ENCODE measurements around the gene SH2D2A.

The SH2D2A gene

GRCh38 chr1:156844102-156844501 lies 27.5 kb upstream of the SH2D2A start:
- Histone ChIP-seq H4K20me1 (ENCODE audit: low read depth, low read length) (no peaks in the 10 kb centered on the region), H3K27me3 (ENCODE audit: low read length) (no peaks in the 10 kb centered on the region), H3K9me2 (replicated peaks; ENCODE audit: insufficient read depth, low read length) (no peaks in the 10 kb centered on the region), H3K27ac (ENCODE audit: low read depth, low read length) (no peak overlapping the region), H3K4me2 (ENCODE audit: low read depth, low read length, poor library complexity, severe bottlenecking) (no peak overlapping the region), H3K36me3 (ENCODE audit: low read length) (no peaks in the 10 kb centered on the region), H2AFZ (ENCODE audit: low read depth, low read length, severe bottlenecking) (no peak overlapping the region), H3F3A (ENCODE audit: insufficient read depth) (no peaks in the 10 kb centered on the region), H3K9ac (ENCODE audit: low read length) (no peak overlapping the region), H3K79me2 (ENCODE audit: insufficient read depth, low read length) (no peaks in the 10 kb centered on the region), H3K4me3 (ENCODE audit: insufficient read depth, low read length, poor library complexity, severe bottlenecking) (no peak overlapping the region), H3K9me3 (ENCODE audit: insufficient read depth, low read length) (no peaks in the 10 kb centered on the region)
- TF ChIP-seq EZH2phosphoT487 (conservative IDR thresholded peaks at IDR 0.05; ENCODE audit: low read length) = no peak
- no peak for TF ChIP-seq CTCF (IDR thresholded peaks at IDR 0.05; ENCODE audit: insufficient read depth, low read length, poor library complexity, severe bottlenecking)

- no peaks in the 10 kb centered on the region for H3K9me2 ChIP-seq (replicated peaks; ENCODE audit: insufficient read depth, low read length)
- no peaks in the 10 kb centered on the region for H4K20me1 ChIP-seq (ENCODE audit: low read depth, low read length)
- H2AFZ ChIP-seq (ENCODE audit: low read depth, low read length, severe bottlenecking) = no peak overlapping the region
- H3K4me3 ChIP-seq (ENCODE audit: insufficient read depth, low read length, poor library complexity, severe bottlenecking) = no peak overlapping the region
- no peaks in the 10 kb centered on the region for H3K79me2 ChIP-seq (ENCODE audit: insufficient read depth, low read length)
- H3F3A ChIP-seq (ENCODE audit: insufficient read depth) = no peaks in the 10 kb centered on the region
- H3K9ac ChIP-seq (ENCODE audit: low read length) = no peak overlapping the region
- H3K36me3 ChIP-seq (ENCODE audit: low read length) = no peaks in the 10 kb centered on the region
- no peak overlapping the region for H3K4me2 ChIP-seq (ENCODE audit: low read depth, low read length, poor library complexity, severe bottlenecking)
- H3K27me3 ChIP-seq (ENCODE audit: low read length) = no peaks in the 10 kb centered on the region
- TF ChIP-seq EZH2phosphoT487 (conservative IDR thresholded peaks at IDR 0.05; ENCODE audit: low read length) (no peak), CTCF (IDR thresholded peaks at IDR 0.05; ENCODE audit: insufficient read depth, low read length, poor library complexity, severe bottlenecking) (no peak)
- H3K27ac ChIP-seq (ENCODE audit: low read depth, low read length) = no peak overlapping the region
- no peaks in the 10 kb centered on the region for H3K9me3 ChIP-seq (ENCODE audit: insufficient read depth, low read length)
These were observed 26.1 kb upstream of the SH2D2A start for GRCh38 chr1:156842618-156843300.

- H2AFZ ChIP-seq (ENCODE audit: low read depth, low read length, severe bottlenecking) = no peak overlapping the region
- no peaks in the 10 kb centered on the region for H4K20me1 ChIP-seq (ENCODE audit: low read depth, low read length)
- H3K27me3 ChIP-seq (ENCODE audit: low read length) = no peaks in the 10 kb centered on the region
- TF ChIP-seq EZH2phosphoT487 (conservative IDR thresholded peaks at IDR 0.05; ENCODE audit: low read length) = no peak
- TF ChIP-seq CTCF (IDR thresholded peaks at IDR 0.05; ENCODE audit: insufficient read depth, low read length, poor library complexity, severe bottlenecking) = no peak
- no peaks in the 10 kb centered on the region for H3K36me3 ChIP-seq (ENCODE audit: low read length)
- H3K4me3 ChIP-seq (ENCODE audit: insufficient read depth, low read length, poor library complexity, severe bottlenecking) = no peak overlapping the region
- no peaks in the 10 kb centered on the region for H3F3A ChIP-seq (ENCODE audit: insufficient read depth)
- H3K9ac ChIP-seq (ENCODE audit: low read length) = no peak overlapping the region
- H3K9me3 ChIP-seq (ENCODE audit: insufficient read depth, low read length) = no peaks in the 10 kb centered on the region
- H3K4me2 ChIP-seq (ENCODE audit: low read depth, low read length, poor library complexity, severe bottlenecking) = no peak overlapping the region
- no peaks in the 10 kb centered on the region for H3K79me2 ChIP-seq (ENCODE audit: insufficient read depth, low read length)
- H3K27ac ChIP-seq (ENCODE audit: low read depth, low read length) = no peak overlapping the region
- no peaks in the 10 kb centered on the region for H3K9me2 ChIP-seq (replicated peaks; ENCODE audit: insufficient read depth, low read length)
These were observed 24.7 kb upstream of the SH2D2A start for GRCh38 chr1:156841295-156841855.

Measured in SU-DHL-6 (cell line).